GM19099 (cell line): ENCODE measurements around the gene MRPL10.

ENCODE experiments used
- POLR2A ChIP-seq: IDR thresholded peaks from 3 replicates; pipeline ENCODE4 v1.6.1; 2011; ENCODE audit warnings: low read depth; ENCODE audit not compliant: insufficient read length; ENCODE audit errors: extremely low read depth

MRPL10 gene

GRCh38 chr17:47837401-47838039, 6.2 kb upstream of the MRPL10 start:
- TF ChIP-seq POLR2A, result no peak

- TF ChIP-seq POLR2A, result no peak
Observed at GRCh38 chr17:47836601-47837000, 5.3 kb upstream of the MRPL10 start.

- TF ChIP-seq POLR2A, result no peak
Observed at GRCh38 chr17:47834756-47835155, 3.4 kb upstream of the MRPL10 start.

- TF ChIP-seq POLR2A, result no peak
Observed at GRCh38 chr17:47831934-47832327, 590 bp upstream of the MRPL10 start.

GRCh38 chr17:47830396-47831002, 842 bp downstream of the MRPL10 start:
- no peak for TF ChIP-seq POLR2A

GRCh38 chr17:47829870-47830269, 1.5 kb downstream of the MRPL10 start:
- TF ChIP-seq POLR2A, result no peak

GRCh38 chr17:47823519-47823918, 7.8 kb downstream of the MRPL10 start:
- TF ChIP-seq POLR2A, result no peak

- no peak for TF ChIP-seq POLR2A
Observed at GRCh38 chr17:47822785-47823184, 8.6 kb downstream of the MRPL10 start.

- TF ChIP-seq POLR2A, result peak; percentile 82
Observed at GRCh38 chr17:47821424-47822391, 9.6 kb downstream of the MRPL10 start, which contains the start of gene OSBPL7. OSBPL7 (minus strand) TSS chr17:47821794; CDS start chr17:47820278, 1,516 bp downstream.

- no peak for TF ChIP-seq POLR2A
Observed at GRCh38 chr17:47821031-47821423, 10.3 kb downstream of the MRPL10 start.

- TF ChIP-seq POLR2A, result no peak
Observed at GRCh38 chr17:47820033-47820789, 11.1 kb downstream of the MRPL10 start.

GRCh38 chr17:47819475-47819874, 11.9 kb downstream of the MRPL10 start:
- TF ChIP-seq POLR2A, result no peak

GRCh38 chr17:47818002-47818695, 13.2 kb downstream of the MRPL10 start:
- TF ChIP-seq POLR2A, result no peak

- TF ChIP-seq POLR2A, result no peak
Observed at GRCh38 chr17:47816947-47817346, 14.4 kb downstream of the MRPL10 start.
